Hematopoietic multipotent progenitor cell treated with erythropoietin and hydrocortisone succinate and interleukin-3 and kit ligand, for 8 days (in vitro differentiated cells): Measurements from ENCODE around the gene RAB11A.
A peak's percentile ranks its signal among the peaks of the same experiment; 100 is the strongest.
"Not testable (repeated sequence)": the region's sequence is repeated elsewhere in the genome, so short reads cannot be mapped to it uniquely, and the experiment has no call there.

Experiments used
- DNase-seq: peaks from one replicate; pipeline ENCODE4 v3.0.0-alpha.2; 2015

The RAB11A gene

GRCh38 chr15:65845826-65846519 lies 23.3 kb upstream of the RAB11A start:
- no peak for DNase-seq

GRCh38 chr15:65847989-65848388 lies 21.3 kb upstream of the RAB11A start:
- no peak for DNase-seq

GRCh38 chr15:65851981-65852380 lies 17.3 kb upstream of the RAB11A start:
- DNase-seq = no peak

GRCh38 chr15:65856821-65857455 lies 12.4 kb upstream of the RAB11A start:
- peak; percentile 81 for DNase-seq

- DNase-seq = no peak
These were observed 11.4 kb upstream of the RAB11A start for GRCh38 chr15:65857718-65858402.

- DNase-seq = peak; percentile 86
These were observed 6.6 kb upstream of the RAB11A start for GRCh38 chr15:65862682-65863081.

GRCh38 chr15:65863106-65863505 lies 6.2 kb upstream of the RAB11A start:
- no peak for DNase-seq

- DNase-seq = no peak
These were observed 2.0 kb upstream of the RAB11A start for GRCh38 chr15:65867244-65867643.

- not testable (repeated sequence) for DNase-seq
These were observed 1.4 kb upstream of the RAB11A start for GRCh38 chr15:65867933-65868332.

GRCh38 chr15:65868546-65869125 lies 655 bp upstream of the RAB11A start:
- no peak for DNase-seq

- peak; percentile 70 for DNase-seq
These were observed 922 bp downstream of the RAB11A start for GRCh38 chr15:65869954-65870871.

- DNase-seq = peak; percentile 58
These were observed 1.7 kb downstream of the RAB11A start for GRCh38 chr15:65870889-65871533.

- DNase-seq = not testable (repeated sequence)
These were observed 2.6 kb downstream of the RAB11A start for GRCh38 chr15:65871886-65872285.

GRCh38 chr15:65872596-65872995 lies 3.3 kb downstream of the RAB11A start:
- DNase-seq = not testable (repeated sequence)

GRCh38 chr15:65873256-65873655 lies 4.0 kb downstream of the RAB11A start:
- no peak for DNase-seq

- no peak for DNase-seq
These were observed 6.2 kb downstream of the RAB11A start for GRCh38 chr15:65875458-65875857.

GRCh38 chr15:65877749-65878148 lies 8.5 kb downstream of the RAB11A start:
- no peak for DNase-seq

- no peak for DNase-seq
These were observed 12.6 kb downstream of the RAB11A start for GRCh38 chr15:65881766-65882434.

GRCh38 chr15:65883571-65883970 lies 14.3 kb downstream of the RAB11A start:
- DNase-seq = no peak

GRCh38 chr15:65884511-65884910 lies 15.2 kb downstream of the RAB11A start:
- no peak for DNase-seq

GRCh38 chr15:65885668-65886218 lies 16.5 kb downstream of the RAB11A start:
- no peak for DNase-seq
